GM18498 (cell line): ENCODE data around the gene IGFL2.
"Not testable (repeated sequence)": the region's sequence is repeated elsewhere in the genome, so short reads cannot be mapped to it uniquely, and the experiment has no call there.

ENCODE experiments used
- ATAC-seq: cut with Tn5 transposase; IDR thresholded peaks from one replicate; pipeline ENCODE4 v1.9.1; 2021; ENCODE audit warnings: mild to moderate bottlenecking, moderate library complexity; ENCODE audit not compliant: unreplicated experiment

Gene IGFL2

DNA sequence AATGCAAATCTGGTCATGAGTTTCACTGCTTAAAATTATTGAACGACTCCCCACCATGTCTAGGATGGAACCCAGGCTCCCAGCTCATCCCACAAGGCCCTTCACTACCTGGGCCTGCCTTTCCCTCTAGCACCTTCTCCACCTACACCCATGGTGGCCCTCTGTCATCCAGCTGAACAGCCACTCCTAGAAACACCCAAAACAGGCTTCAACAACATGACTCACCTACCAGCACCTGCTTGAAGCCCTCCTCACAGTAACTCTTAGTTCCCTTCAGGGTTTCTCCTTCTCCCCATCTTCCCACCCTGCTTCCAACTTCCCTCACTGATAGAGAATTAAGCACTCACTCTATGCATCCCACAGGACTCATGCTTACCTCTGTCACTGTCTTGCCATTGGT lies 6.6 kb upstream of the IGFL2 start:
- ATAC-seq, result no peak

DNA sequence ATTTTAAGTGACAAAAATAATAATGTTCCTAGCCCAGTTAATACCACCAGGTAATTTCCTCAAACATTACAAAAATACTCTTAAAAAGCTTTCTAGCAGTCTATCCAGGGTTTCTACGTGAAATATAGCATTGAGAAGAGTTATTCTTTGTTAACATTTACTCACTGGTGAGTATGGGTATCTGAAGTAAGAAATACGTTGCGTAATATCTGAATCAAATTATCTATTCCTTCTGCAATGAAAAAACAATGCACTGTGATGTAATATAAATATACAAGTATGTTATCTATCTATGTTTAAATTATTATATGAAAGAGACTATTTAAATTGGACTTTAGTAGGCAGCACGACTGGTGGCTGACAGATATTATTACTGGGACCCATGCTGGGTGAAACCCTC lies 5.7 kb upstream of the IGFL2 start:
- ATAC-seq, result no peak

DNA sequence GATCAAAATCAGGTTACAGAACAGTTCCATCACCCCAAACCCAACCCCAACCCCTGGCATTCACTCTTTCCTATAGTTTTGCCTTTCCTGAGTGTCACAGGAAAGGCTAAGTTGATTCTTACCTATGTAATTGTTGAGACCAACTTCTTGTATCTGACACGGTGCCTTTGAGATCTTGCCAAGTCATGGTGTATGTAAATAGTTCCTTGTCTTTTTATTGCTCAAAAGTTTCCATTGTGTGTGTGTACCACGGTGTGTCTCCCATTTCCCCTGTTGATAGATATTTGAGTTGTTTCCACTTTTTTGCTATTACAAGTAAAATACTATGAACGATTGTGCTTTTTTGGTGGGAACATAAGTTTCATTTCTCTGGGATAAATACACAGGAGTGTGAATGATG lies 3.3 kb upstream of the IGFL2 start:
- no peak for ATAC-seq

DNA sequence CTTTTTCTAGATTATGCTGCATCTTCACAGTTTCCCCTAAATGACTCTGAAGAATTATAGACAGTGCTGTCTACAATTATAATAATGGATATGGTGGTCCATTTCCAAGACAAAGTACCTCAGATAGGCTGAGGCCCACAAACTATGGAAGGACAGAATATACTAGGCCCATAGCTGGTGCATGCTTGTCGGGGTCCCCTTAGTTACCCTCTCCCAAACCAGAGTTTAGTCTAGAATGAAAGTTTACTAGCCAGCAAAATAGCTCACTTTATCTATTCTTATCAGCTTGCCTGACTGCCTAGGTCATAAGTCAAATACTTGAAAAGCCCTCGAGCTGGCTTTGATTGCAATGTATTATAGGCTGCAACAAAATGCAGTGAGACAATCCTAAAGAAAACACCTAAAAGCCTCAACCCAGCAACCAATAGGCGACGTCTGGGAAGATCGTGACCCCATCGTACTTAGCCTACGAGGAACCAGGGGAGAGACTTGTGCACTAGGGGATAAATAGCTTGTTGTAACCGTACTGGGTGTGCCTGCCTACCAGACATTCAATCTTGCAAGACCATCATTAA lies 785 bp upstream of the IGFL2 start:
- no peak for ATAC-seq

DNA sequence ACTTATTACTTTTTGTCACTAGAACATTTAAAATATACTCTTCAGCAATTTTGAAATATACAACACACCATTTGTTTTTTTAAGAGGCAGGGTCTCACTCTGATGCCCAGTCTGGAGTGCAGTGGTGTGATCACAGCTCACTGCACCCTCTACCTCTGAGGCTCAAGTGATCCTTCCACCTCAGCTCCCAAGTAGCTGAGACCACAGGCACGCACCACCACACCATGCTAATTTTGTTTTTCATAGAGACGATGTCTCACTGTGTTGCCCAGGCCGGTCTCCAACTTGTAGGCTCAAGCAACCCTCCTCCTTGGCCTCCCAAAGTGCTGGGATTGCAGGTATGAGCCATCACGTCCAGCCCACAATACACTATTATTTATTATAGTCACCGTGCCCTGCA lies 2.6 kb downstream of the IGFL2 start:
- ATAC-seq, result no peak

DNA sequence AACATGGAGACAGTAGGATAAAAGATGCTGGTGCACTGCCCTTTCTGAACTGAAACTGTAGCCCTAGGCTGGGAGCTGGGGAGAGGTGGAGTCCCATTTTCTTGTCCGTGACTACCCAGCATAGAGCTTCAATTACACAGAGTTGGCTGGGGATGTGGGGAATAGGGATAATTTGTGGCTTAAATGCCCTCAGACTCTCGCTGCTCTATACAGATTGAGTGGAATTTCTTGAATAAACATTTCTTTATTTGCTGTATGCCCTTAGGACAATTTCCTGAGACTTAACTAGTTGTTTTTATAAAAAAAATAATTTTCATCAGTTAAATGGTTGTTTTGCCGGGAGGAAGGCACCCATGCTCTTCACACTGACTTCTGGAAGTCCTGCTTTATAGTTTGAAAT lies 7.2 kb downstream of the IGFL2 start:
- no peak for ATAC-seq

DNA sequence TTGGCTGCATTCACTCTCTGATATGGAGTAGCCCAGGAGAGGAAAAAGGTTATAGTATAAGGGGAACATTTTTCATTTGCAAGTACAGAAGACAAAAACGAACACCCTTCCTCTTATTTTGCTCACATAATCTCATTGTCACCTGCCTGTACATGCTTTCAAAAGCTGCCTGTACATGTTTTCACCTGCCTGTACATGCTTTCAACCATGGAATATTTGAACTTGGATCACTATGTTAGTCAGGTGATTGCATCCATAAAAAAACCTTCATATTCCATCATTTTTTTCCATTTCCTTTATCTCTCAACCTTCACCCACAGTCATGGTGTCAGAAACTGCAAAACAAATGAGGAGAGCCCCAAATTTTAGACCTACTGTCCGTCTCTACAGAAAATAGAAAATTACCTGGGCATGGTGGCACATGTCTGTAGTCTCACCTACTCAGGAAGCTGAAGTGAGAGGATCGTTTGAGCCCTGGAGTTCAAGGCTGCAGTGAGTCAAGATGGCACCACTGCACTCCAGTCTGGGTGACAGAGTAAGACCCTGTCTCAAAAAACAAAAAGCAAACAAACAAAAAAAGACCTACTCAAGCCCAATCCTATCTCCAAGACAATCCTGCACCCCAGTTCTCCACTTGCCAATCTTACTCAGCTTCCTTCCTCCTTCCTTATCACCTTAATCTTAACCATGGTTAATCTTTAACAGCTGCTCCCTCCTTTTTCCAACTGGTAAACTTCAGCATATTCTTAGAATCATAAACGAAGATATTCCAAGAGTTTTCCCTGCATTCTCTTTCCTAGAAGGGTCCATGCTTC lies 11.6 kb downstream of the IGFL2 start:
- ATAC-seq, result no peak

DNA sequence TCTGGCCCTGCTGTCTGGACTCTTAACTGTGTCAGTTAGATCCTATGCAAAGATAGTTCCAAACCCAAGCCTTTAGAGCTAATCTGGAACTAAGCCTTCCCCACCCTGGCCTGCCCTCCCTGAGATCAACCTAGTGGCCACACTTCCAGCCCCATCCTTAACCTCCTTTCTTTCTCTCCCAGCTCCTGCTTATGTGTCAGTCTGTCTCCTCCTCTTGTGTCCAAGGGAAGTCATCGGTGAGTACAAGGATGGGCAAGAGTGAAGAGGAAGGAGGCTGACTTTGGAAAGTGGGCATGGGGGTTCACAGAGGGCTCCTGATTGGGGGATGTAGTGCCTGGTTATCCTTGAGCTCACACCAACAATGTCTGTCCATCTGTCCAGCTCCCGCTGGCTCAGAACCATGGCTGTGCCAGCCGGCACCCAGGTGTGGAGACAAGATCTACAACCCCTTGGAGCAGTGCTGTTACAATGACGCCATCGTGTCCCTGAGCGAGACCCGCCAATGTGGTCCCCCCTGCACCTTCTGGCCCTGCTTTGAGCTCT lies 12.3 kb downstream of the IGFL2 start:
- no peak for ATAC-seq

DNA sequence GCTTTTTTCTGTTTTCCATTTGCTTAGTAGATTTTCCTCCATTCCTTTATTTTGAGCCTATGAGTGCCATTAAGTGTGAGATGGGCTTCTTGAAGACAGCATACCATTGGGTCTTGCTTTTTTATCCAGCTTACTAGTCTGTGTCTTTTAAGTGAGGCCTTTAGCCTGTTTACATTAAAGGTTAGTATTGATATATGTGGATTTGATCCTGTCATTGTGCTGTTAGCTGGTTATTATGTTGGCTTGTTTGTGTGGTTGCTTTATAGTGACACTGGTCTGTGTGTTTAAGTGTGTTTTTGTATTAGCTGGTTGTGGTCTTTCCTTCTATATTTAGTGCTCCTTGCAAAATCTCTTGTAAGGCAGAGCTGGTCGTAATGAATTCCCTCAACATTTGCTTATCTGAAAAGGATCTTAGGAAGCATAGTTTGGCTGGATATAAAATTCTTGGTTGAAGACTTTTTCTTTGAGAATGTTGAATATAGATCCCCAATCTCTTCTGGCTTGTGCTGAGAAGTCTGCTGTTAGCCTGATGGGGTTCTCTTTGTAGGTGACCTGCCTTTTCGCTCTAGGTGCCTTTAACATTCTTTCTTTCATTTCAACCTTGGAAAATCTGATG lies 13.7 kb downstream of the IGFL2 start:
- not testable (repeated sequence) for ATAC-seq

DNA sequence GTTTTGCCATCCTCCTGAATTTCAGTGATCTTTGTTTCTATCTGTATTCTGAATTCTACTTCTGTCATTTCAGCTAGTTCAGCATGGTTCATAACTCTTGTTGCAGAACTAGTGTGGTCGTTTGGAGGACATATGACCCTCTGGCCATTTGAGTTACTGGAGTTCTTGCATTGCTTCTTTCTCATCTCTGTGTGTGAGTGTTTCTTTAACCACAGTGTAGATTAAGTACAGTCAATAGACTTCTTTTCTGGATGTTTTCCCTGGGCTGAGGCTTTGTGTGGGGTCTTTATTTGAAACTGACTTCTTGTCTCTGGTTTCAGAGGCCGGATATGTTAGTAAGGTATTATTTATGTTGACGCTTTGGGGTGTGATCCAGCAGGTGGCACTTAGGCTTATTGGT lies 14.7 kb downstream of the IGFL2 start:
- no peak for ATAC-seq

DNA sequence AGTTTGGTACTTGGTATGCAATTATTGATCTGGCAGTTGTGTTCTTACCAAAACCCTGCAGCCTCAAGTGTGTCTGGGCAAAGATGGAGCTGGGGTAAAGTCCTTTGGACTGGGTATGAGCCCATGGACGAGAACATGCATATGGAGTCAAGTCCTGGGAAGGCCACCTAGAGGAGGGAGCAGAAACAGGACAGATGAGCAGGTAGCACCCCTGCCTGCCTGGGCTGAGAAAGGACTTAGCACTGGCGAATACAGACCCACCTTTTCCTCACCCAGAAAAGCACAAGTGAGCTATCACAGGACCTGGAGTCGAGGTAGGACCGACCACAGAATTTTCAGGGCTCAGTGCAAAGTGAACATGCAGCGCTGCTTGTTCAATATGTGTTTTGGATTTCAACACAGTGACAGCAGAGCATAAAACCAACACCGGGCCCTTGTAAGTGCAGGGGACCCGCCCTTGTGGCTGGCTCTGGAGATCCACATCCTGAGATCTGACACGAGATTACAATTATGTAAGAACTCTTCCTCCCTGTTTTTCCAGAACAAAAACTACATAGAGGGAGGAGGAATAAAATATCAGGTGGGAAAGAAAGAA lies 25.9 kb downstream of the IGFL2 start:
- ATAC-seq, result no peak

DNA sequence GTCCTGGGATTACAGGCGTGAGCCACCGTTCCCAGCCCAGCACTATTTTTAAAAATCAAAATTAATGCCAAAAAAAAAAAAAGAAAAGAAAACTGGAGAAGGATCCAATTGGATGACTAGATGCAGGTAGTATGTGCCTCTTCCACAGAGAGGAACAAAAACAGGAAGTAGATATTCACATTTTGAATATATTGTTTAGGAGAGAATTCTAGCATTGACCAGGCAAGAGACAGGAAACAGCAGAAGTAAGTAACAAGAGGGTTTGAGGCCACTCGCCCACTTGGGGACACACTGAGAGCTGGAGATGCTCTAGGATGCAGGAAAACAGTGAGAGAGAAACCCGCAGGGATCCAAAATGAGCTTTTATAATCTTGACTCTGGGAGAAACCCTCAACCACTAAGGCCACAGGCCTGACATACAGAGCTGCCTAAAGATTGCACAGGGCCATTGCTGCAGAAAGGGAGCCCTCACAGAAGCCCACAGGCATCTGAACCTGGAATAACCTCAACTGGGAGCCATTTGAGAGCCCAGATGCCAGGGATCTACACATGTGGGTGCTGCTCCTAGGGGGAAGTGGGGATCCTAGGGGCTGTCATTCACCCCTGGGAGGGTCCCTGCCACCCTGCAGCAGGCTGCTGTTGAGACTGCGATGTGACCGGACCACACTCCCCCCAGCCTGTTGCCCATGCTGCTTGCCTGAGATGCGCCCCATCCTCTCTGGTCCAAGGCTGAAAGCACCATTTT lies 28.2 kb downstream of the IGFL2 start:
- no peak for ATAC-seq

DNA sequence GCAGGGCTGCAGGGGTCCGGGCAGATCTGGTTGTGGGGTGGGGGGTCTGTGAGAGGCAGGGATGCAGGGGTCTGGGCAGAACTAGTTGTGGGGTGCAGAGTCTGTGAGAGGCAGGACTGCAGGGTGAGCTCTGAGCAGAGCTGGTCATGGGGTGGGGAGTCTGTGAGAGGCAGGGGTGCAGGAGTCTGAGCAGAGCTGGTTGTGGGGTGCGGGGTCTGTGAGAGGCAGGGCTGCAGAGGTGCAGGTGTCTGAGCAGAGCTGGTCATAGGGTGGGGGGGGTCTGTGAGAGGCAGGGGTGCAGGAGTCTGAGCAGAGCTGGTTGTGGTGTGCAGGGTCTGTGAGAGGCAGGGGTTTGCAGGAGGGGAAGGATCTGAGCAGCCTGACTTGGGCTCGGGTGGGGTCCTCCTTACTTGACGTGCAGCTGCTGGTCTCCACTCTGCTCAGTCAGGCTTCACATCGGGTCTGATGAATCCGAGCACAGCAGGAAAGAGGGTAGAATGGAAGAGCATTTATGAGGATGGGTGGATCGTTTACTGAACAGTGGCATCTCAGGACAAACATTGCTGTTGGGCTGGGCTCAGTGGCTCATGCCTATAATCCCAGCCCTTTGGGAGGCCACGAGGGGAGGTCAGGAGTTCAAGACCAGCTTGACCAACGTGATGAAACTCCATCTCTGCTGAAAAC lies 31.2 kb downstream of the IGFL2 start:
- no peak for ATAC-seq

DNA sequence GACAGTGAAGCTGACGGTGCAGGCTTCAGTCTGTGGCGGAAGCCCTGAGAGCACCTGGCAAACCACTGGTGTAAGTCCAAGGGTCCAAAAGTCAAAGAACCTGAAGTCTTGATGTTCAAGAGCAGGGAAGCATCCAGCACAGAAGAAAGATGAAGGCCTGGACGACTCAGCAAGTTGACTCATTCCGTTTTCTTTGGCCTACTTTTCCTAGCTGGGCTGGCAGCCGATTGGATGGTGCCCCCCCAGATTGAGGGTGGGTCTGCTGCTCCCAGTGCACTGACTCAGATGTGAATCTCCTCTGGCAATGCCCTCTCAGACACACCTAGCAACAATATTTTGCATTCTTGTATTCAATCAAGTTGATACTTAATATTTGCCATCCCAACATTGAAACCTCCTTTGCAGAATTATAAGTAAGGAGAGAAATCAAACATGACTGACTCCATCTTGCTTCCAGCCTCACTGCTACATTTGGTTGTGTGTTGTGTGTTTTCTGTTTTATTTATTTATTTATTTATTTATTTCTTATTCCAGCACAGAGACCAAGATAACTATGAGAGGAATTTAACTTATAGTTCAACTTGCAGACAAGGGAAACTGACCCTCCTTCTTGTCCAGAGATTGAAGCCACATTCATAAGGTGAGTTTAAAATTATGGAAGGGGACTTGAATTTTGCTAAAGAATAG lies 32.8 kb downstream of the IGFL2 start:
- no peak for ATAC-seq

DNA sequence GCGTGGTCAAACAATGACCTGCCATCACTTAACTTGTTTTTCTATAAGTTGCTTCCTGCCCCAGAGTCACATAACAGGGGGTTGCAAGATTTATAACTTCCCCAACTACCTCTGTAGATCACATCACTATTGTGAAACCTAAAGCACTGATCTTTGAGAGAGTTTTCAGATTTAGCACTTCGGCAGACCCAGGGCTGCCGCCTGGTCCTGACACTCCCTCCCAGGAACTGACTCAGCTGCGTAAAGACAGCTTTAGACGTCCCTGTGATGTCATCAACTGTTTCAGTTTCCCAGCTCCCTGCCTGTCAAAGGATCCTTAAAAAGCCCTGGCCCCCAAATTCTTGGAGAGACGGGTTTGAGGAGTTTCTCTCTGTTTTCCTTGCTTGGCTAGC lies 33.3 kb downstream of the IGFL2 start:
- ATAC-seq, result no peak

DNA sequence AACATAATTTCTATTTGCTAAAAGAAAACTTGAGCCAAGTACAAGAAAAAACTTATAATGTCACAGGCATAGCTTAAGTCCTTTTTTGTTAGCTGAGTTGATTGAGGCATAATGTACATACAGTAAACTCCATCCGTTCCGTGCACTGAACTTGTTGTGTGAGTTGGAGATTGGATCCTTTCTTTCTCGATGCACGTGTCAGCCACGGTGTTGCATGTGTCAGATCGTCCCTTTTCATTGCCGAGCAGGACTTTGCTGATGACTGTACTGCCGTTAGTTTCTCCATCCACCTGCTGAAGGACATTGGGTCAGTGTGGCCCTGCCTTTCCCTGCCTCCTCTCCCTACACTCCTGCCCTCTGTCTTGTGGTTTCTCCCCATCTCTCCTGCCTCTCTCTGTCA lies 34.4 kb downstream of the IGFL2 start:
- ATAC-seq, result no peak

DNA sequence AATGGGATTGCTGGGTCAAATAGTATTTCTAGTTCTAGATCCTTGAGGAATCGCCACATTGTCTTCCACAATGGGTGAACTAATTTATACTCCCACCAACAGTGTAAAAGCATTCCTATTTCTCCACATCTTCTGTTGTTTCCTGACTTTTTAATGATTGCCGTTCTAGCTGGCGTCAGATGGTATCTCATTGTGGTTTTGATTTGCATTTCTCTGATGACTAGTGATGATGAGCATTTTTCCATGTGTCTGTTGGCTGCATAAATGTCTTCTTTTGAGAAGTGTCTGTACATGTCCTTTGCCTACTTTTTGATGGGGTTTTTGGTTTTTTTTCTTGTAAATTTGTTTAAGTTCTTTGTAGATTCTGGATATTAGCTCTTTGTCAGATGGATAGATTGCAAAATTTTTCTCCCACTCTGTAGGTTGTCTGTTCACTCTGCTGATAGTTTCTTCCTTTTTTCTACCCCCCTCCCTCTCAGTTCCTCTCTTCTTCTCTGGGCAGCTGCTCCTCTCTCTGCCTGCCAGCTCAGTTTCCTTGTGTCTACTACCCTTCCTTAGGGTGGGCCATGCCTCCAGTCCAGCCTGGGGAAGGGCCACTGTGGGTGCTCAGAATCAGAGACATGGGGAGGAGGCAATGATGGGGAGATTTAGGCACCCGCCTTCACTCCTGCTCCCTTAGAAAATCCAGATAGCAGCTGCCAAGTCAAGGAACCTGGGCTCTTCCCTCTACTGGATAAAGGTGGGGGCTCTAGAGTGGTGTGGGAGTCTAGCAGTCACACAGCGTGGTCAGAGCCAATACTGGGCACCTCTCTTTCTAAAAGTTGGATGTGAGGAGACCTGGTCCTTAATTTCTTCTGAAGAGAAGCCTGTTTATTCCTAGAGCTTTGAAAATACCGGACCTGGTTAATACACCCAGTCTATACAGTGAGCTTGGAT lies 37.0 kb downstream of the IGFL2 start:
- not testable (repeated sequence) for ATAC-seq

DNA sequence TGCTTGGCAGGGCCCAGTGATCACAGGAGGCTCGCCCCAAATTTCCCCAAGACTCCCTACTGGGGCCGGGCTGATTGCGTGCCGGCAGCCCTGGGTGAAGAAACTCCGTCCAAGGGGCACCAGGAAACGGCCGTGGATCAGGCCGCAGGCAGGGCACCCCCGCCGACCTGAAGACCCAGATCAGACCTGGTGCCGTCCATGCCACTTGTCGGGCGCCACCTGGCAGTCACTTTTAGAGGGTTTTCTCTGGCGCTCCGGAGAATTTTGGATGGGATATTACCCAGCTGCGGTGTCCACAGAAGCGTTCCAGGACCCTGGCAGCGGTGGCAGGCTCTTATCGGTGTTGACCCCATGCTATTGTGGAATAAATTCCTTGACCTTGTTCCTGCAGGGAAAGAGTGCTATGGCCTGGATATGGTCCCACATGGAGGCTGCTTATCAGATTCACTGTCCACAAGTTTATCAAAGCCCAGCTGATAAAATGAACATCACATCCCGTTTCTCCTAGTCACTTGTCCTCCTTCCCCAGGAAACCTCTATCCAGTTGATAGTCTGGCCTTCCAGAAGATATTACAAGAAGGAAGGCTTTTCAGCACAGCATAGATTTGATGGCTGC lies 38.2 kb downstream of the IGFL2 start:
- ATAC-seq, result no peak
